Stimulated activated CD4-positive, alpha-beta T cell treated with anti-CD3 and anti-CD28 coated beads, Interleukin-15, amount 100 ng/mL, for 48 hours (primary cell): ENCODE data around the gene DAZAP2.
"Not testable (repeated sequence)": the region's sequence is repeated elsewhere in the genome, so short reads cannot be mapped to it uniquely, and the experiment has no call there.

ENCODE experiments used
- DNase-seq, 2 donors: peaks; one replicate each; pipeline ENCODE4 v3.0.0-alpha.2; 2020; ENCODE audit warnings: low read depth in 2 of 2

DAZAP2 gene

GRCh38 chr12:51247523-51248206 is 9.0 kb downstream of the DAZAP2 start:
- DNase-seq = no peak

- no peak for DNase-seq
Observed at GRCh38 chr12:51253276-51253675, 14.7 kb downstream of the DAZAP2 start.

DNA sequence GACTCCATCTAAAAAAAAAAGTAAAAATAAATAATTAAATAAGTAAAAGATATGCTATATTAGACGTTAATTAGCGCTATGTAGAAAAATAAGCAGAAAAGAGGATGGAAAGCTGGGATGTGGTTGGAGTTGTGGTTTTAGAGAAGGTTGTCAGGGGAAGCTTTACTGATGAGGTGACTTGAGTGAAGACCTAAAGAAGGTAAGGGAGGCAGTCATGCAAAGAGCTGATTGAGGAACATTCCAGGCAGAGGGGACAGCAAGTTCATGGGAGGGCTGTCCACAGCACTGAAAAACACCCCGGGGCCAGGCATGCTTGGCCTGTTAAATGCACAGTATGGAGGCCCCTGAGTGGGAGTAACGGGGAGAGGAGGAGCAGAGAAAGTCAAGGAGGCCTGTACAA is 15.9 kb downstream of the DAZAP2 start:
- no peak for DNase-seq

GRCh38 chr12:51259600-51259999 is 21.0 kb downstream of the DAZAP2 start:
- not testable (repeated sequence) for DNase-seq

- DNase-seq = no peak
Observed at GRCh38 chr12:51262758-51263177, 24.1 kb downstream of the DAZAP2 start.

DNA sequence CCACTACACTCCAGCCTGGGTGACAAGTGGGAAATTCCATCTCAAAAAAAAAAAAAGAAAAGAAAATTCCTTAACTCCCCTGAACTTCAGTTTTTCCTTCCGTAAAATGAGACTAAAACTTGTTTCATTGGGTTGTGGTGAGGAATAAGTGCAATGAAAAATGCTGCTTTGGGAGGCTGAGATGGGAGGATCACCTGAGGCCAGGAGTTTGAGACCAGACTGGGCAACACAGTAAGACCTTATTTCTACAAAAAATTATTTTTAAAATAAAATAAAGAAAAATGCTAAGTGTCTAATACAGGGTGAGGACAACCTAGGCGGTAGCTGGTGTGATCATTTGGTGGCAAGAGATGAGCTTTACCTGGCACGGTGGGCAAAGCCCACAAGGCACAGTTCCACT is 24.7 kb downstream of the DAZAP2 start:
- DNase-seq = no peak

DNA sequence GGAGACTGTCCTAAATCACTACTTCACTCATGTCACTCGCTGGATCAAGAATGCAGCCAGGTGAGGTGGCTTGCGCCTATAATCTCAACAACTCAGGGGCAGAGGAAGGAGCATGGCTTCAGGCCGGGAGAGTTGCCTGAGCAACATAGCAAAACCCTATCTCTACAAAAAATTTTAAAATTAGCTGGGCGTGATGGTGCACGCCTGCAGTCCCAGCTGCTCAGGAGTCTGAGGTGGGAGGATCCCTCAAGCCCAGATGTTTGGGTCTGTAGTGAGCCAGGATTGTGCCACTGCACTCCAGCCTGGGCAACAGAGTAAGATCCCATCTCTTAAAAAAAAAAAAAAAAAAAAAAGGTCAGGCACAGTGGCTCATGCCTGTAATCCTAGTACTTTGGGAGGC is 25.7 kb downstream of the DAZAP2 start:
- no peak for DNase-seq

- DNase-seq = no peak
Observed at GRCh38 chr12:51265024-51265423, 26.4 kb downstream of the DAZAP2 start.

DNA sequence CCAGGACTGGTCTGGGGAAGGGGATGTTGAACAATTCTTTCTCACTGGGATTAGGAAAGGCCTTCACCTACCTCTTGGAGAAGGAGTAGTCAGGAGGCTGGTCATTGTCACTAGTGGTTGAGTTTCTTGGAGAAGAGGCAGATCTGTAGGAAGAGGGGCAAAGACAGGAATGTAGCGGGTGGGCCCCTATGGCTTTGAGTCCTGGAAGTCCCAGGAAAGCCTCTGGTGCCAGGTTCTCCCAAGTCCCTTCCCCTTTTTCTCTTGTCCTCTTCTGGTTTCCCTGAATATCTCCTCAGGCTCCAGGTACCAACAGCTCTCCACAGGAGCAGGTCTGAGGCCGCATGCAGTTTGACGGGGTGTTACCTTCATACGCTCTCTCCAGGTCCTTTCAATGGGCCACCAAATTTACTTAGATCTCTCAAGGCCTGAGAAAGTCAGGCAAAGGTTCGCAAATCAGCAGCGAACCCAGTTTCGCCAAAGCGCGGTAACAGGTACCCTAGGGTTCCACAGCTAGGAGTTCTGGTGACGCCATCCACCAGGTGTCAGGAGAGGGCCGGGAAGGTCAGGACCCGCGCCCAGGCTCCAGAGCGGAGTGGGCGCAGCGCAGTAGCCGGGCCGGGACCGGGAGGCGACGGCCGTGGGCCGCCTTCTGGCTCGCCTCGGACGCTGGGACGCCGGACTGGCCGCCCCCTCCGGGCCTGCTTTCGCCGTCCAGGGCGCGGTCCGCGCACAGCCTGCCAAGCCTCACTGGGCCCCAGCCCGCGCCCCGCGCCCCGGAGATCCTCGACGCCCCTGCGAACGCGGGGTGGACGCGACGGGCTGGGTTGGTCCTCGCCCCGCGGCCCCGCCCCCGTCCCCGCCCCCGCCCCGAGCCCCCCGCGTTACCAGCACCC is 30.8 kb downstream of the DAZAP2 start:
- DNase-seq = peak in 1 of 2 donors; percentile 48

GRCh38 chr12:51270067-51270950 is 31.7 kb downstream of the DAZAP2 start, which contains the start of gene SMAGP:
Gene SMAGP (minus strand): TSS chr12:51270415. CDS start chr12:51269278, 1,137 bp downstream.
- peak in 1 of 2 donors; percentile 31 for DNase-seq

DNA sequence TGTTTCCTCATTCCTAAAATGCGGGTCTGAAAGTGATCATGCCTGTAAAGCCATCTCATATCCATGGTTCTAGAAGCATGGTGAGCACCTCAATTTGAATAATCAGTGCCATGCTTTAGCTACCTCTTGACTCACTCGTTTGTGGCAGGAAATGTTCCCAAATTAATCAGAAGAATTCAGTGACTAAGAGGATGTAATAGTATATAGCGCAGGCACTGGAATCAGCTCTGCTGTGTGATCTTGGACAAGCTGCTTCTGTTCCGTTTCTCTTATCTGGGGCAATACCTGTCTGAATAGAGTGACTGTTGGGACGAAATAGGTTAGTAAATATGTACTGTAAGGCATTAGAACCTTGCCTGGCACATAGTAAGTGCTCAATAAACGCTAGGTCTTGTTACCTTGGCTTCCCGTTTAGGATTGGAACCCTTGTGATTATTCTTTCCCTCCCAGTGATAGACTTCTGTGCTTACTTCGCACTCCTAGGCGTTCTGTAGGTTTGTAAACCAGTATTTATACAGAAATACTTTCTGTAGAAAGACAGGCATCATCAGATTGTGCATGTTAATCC is 32.4 kb downstream of the DAZAP2 start:
- DNase-seq = no peak

- DNase-seq = not testable (repeated sequence)
Observed at GRCh38 chr12:51272810-51273209, 34.2 kb downstream of the DAZAP2 start.

DNA sequence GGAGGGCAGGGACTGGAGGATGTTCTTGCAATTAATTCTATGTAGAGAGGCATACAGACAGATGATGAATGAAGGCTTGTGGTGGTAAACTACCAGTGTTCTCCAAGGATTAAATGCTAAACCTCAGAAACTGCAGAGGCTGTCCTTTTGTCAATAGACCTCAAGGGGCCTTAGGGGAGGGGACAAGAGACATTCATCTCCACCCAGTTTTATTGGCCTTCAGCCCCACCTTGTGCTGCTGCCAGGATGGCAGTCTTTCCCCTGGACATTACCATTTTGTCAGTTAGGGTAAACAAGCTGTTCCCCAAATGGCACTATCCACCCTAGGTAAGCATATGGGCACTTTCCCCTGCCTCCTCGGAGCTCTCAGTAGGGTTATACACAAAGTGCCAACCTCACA is 36.5 kb downstream of the DAZAP2 start:
- DNase-seq = no peak

DNA sequence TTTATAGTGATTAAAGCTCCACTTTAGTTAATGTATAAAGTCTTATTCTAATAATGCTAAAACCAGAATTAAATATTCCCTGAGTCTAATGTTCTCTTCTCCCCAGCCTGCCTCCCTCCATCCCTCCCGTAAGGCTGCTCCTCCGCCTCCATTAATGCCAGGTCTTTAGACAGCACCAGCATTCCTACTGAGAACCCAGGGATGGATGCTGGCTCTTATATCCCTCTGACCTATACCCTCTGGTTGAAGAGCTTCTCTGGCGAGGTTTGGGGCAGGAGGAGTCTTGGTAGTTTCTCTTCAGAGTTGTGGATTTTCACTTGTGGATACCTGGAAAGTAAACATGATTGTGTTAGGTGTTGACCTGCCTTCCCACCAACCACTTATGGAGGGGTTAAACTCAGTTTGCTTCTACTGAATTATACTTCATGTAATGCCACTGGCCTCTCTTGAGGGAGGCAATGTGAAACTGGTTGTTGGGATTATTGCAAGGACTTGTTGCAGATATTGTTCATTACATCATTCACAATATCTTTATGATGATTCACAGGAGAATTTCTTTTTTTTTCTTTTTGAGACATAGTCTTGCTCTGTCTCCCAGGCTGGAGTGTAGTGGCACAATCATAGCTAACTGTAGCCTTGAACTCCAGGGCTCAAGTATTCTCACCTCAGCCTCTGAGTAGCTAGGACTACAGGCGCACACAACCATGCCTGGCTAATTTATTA is 42.7 kb downstream of the DAZAP2 start:
- no peak for DNase-seq

DNA sequence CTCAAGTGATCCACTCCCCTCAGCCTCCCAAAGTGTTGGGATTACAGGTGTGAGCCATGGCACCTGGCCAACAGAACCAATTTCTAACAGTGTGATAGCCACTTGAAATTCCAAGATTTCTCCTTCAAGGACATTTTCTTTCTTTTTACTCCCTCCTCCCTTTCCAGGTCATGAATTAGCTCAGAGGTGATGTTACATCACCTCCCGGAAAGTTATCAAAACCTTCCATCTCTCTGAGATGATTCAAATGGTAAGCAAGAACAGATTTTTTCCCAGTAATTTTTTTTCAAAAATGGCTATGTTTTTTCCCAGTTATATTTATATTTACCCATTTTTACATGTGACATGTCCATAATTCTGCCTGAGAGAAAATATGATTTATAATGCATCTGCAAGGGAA is 47.2 kb downstream of the DAZAP2 start:
- no peak for DNase-seq

DNA sequence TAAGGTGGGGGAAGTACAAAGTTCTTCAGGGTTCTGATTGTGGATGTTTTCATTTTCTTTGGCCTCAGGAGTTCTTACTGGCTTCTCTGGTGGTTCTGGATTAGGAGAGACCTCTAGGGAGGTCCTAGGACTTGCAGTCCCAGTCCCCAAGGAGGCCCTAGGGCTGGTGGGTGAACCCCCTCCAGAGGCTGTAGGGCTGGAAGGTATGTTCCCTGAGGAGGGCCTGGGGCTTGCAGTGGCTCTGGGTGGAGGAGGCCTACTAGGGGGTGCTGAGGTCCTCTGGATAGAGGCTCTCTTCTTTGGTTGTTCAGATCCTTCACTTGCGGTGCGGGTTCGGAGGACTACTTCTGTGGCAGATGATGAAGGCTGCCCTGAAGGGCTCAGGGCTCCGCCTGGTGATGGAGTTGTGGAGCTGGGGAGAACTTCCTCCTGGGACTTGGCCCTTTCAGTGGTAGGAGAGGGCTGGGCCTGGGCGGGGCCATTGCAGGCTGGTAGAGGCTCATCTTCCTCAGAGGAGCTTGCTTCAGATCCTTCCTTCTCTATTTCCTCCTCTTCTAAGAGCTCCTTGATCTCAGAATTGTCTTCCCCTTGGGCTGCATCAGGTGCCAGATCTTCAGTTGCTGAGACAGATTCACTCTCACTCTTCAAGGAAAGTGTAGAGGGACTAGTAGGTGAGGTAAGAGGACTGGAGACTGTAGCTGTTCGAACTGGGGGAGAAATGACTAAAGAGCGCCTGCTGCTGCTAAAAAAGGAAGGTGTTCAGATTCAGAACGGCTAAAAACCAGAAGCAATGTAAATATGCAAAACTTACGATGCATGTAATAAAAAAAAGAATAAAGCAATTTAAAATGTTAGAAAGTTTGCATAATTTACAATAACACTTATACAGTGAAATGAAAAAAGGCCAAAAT is 53.2 kb downstream of the DAZAP2 start:
- not testable (repeated sequence) for DNase-seq
